Neural cell (in vitro differentiated cells): ENCODE data around the gene NANOS2. TPM values are rescaled to one million over a fixed set of nuclear protein-coding genes. Genes with fewer than 3 reads are reported as not detected.
A peak's percentile ranks its signal among the peaks of the same experiment; 100 is the strongest.

Experiments used
- H2AFZ ChIP-seq: fragments of 200-600, 300-800 bp; sonication (generic), shearing (Covaris generic); 2 replicates; pipeline ENCODE4 v1.6.0; 2014; ENCODE audit warnings: low read depth, mild to moderate bottlenecking, antibody characterized with exemption, low read length, moderate library complexity
- H3F3A ChIP-seq: fragments of 200-600 bp; shearing (Covaris generic); 2 replicates; pipeline ENCODE4 v1.6.1; 2016; ENCODE audit warnings: mild to moderate bottlenecking, moderate library complexity, mixed read lengths, antibody characterized with exemption, low read length; ENCODE audit not compliant: insufficient read depth, poor library complexity, severe bottlenecking
- H3K27ac ChIP-seq: fragments of 200-600, 300-800 bp; sonication (generic), shearing (Covaris generic); 2 replicates; pipeline ENCODE4 v1.5.1; 2014; ENCODE audit warnings: mild to moderate bottlenecking, low read length, moderate library complexity
- H3K27me3 ChIP-seq: fragments of 300-800, 200-600 bp; sonication (generic), shearing (Covaris generic); 2 replicates; pipeline ENCODE4 v1.6.0; 2014; ENCODE audit warnings: mild to moderate bottlenecking, low read depth, low read length, moderate library complexity; ENCODE audit not compliant: insufficient read depth
- H3K36me3 ChIP-seq: fragments of 300-800, 200-600 bp; sonication (generic), shearing (Covaris generic); 2 replicates; pipeline ENCODE4 v1.5.1; 2014; ENCODE audit warnings: mild to moderate bottlenecking, antibody characterized with exemption, low read length, moderate library complexity; ENCODE audit not compliant: insufficient read depth
- H3K4me2 ChIP-seq: fragments of 300-800, 200-600 bp; sonication (generic), shearing (Covaris generic); 2 replicates; pipeline ENCODE4 v1.6.0; 2014; ENCODE audit warnings: mild to moderate bottlenecking, low read length
- H3K4me3 ChIP-seq: fragments of 300-800, 200-600 bp; sonication (generic), shearing (Covaris generic); 2 replicates; pipeline ENCODE4 v1.5.1; 2014; ENCODE audit warnings: mild to moderate bottlenecking, low read length, moderate library complexity
- H3K79me2 ChIP-seq: fragments of 200-600 bp; shearing (Covaris generic); replicated peaks from 2 replicates; pipeline ENCODE4 v1.6.0; 2014; ENCODE audit warnings: mild to moderate bottlenecking, low read length, moderate library complexity; ENCODE audit not compliant: insufficient read depth
- H3K9ac ChIP-seq: fragments of 300-800, 200-600 bp; sonication (generic), shearing (Covaris generic); 2 replicates; pipeline ENCODE4 v1.6.1; 2016; ENCODE audit warnings: mild to moderate bottlenecking, low read length, mixed read lengths
- H3K9me2 ChIP-seq: fragments of 200-600 bp; shearing (Covaris generic); 2 replicates; pipeline ENCODE4 v1.6.1; 2016; ENCODE audit warnings: mild to moderate bottlenecking, low read length, mixed read lengths; ENCODE audit not compliant: insufficient read depth
- H3K9me3 ChIP-seq: fragments of 200-600, 300-800 bp; sonication (generic), shearing (Covaris generic); 2 replicates; pipeline ENCODE4 v1.6.1; 2016; ENCODE audit warnings: mild to moderate bottlenecking, mixed run types, low read length, moderate library complexity, mixed read lengths
- H4K20me1 ChIP-seq: fragments of 200-600 bp; shearing (Covaris generic); 2 replicates; pipeline ENCODE4 v1.6.1; 2016; ENCODE audit warnings: mild to moderate bottlenecking, mixed run types; ENCODE audit not compliant: insufficient read depth
- EP300 ChIP-seq: fragments of 450-650 bp; conservative IDR thresholded peaks from 2 replicates; pipeline ENCODE4 v1.6.1; 2014; ENCODE audit warnings: antibody characterized with exemption, mild to moderate bottlenecking, moderate library complexity; ENCODE audit not compliant: poor library complexity, severe bottlenecking
- EZH2 ChIP-seq: fragments of 200-600, 300-800 bp; shearing (Covaris generic), sonication (generic); IDR thresholded peaks from 2 replicates; pipeline ENCODE4 v1.6.1; 2014; ENCODE audit warnings: antibody characterized with exemption, low read length, borderline replicate concordance, mild to moderate bottlenecking; ENCODE audit not compliant: insufficient read depth, poor library complexity, severe bottlenecking
- MXI1 ChIP-seq: fragments of 450-650 bp; conservative IDR thresholded peaks from 2 replicates; pipeline ENCODE4 v1.6.1; 2014; ENCODE audit warnings: antibody characterized with exemption, mild to moderate bottlenecking; ENCODE audit not compliant: poor library complexity, severe bottlenecking
- POLR2AphosphoS5 ChIP-seq: IDR thresholded peaks from 2 replicates; pipeline ENCODE4 v1.6.1; 2012
- RAD21 ChIP-seq: fragments of 450-650 bp; conservative IDR thresholded peaks from 2 replicates; pipeline ENCODE4 v1.6.1; 2014; ENCODE audit warnings: antibody characterized with exemption, mild to moderate bottlenecking, moderate library complexity
- REST ChIP-seq: IDR thresholded peaks from 2 replicates; pipeline ENCODE4 v1.6.1; 2012; ENCODE audit warnings: borderline replicate concordance
- SMC3 ChIP-seq: fragments of 450-650 bp; conservative IDR thresholded peaks from 2 replicates; pipeline ENCODE4 v1.6.1; 2014; ENCODE audit warnings: antibody characterized with exemption, mild to moderate bottlenecking, moderate library complexity; ENCODE audit not compliant: poor library complexity
- TAF1 ChIP-seq: IDR thresholded peaks from 2 replicates; pipeline ENCODE4 v1.6.1; 2012; ENCODE audit warnings: low read depth
- polyA plus RNA-seq: library from polyadenylated mRNA; depleted of rRNA; stranded (reverse); fragments of >200 nt; gene quantifications from 2 replicates; pipeline ENCODE4 v1.2.3, GENCODE V29; 2014
- TF ChIP-seq, protein P1 (sequence below): fragments of 450-650 bp; IDR thresholded peaks from 2 replicates; pipeline ENCODE4 v1.5.1; 2014; ENCODE audit warnings: antibody characterized with exemption, mild to moderate bottlenecking, moderate library complexity; ENCODE audit not compliant: poor library complexity, severe bottlenecking

The NANOS2 gene
- polyA plus RNA-seq, 1 donor from 2014 or later, result 0.64 TPM

GRCh38 chr19:45884682-45885555 is 29.7 kb downstream of the NANOS2 start:
- Histone ChIP-seq H3K4me3 (peak overlapping the region; percentile 83), H3K9ac (peak overlapping the region; percentile 82), H3K36me3 (no peaks in the 10 kb centered on the region), H2AFZ (no peak overlapping the region), H3K79me2 (peaks cover 5% of the 10 kb centered on the region), H3F3A (no peaks in the 10 kb centered on the region), H3K4me2 (peak overlapping the region; percentile 30), H3K9me3 (no peaks in the 10 kb centered on the region), H3K27ac (peak overlapping the region; percentile 55), H3K9me2 (no peaks in the 10 kb centered on the region), H4K20me1 (peaks cover 10% of the 10 kb centered on the region), H3K27me3 (no peaks in the 10 kb centered on the region)
- TF ChIP-seq REST (no peak), EP300 (no peak), RAD21 (no peak), TAF1 (no peak), POLR2AphosphoS5 (no peak)
- TF ChIP-seq, protein P1, sequence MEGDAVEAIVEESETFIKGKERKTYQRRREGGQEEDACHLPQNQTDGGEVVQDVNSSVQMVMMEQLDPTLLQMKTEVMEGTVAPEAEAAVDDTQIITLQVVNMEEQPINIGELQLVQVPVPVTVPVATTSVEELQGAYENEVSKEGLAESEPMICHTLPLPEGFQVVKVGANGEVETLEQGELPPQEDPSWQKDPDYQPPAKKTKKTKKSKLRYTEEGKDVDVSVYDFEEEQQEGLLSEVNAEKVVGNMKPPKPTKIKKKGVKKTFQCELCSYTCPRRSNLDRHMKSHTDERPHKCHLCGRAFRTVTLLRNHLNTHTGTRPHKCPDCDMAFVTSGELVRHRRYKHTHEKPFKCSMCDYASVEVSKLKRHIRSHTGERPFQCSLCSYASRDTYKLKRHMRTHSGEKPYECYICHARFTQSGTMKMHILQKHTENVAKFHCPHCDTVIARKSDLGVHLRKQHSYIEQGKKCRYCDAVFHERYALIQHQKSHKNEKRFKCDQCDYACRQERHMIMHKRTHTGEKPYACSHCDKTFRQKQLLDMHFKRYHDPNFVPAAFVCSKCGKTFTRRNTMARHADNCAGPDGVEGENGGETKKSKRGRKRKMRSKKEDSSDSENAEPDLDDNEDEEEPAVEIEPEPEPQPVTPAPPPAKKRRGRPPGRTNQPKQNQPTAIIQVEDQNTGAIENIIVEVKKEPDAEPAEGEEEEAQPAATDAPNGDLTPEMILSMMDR, result no peak

GRCh38 chr19:45883881-45884681 is 30.5 kb downstream of the NANOS2 start:
- Histone ChIP-seq H3K36me3 (no peaks in the 10 kb centered on the region), H3F3A (no peaks in the 10 kb centered on the region), H3K9ac (no peak overlapping the region), H3K4me2 (no peak overlapping the region), H3K4me3 (peak overlapping the region; percentile 40), H3K27ac (no peak overlapping the region), H3K27me3 (no peaks in the 10 kb centered on the region), H4K20me1 (peaks cover 10% of the 10 kb centered on the region), H2AFZ (no peak overlapping the region), H3K9me2 (no peaks in the 10 kb centered on the region), H3K79me2 (peaks cover 5% of the 10 kb centered on the region), H3K9me3 (no peaks in the 10 kb centered on the region)
- TF ChIP-seq MXI1 (no peak), REST (no peak), EP300 (no peak), SMC3 (no peak), EZH2 (no peak)
- TF ChIP-seq, protein P1, result no peak
